Activated CD4-positive, alpha-beta T cell treated with anti-CD3 and anti-CD28 coated beads for 4 hours (primary cell): ENCODE data around the gene RNF114.
"Not testable (repeated sequence)": the region's sequence is repeated elsewhere in the genome, so short reads cannot be mapped to it uniquely, and the experiment has no call there.

Source experiments
- DNase-seq, 2 donors: peaks; one replicate each; pipeline ENCODE4 v3.0.0-alpha.2; 2020

Gene RNF114

GRCh38 chr20:49936153-49937026, at the start of gene RNF114:
RNF114 (plus strand) TSS chr20:49936397; CDS start chr20:49936413, 16 bp downstream.
- DNase-seq = peak; percentile 91 to 93

- no peak for DNase-seq
Measured at GRCh38 chr20:49886571-49887213, 49.5 kb upstream of the RNF114 start.

GRCh38 chr20:49887251-49888211, 48.7 kb upstream of the RNF114 start:
- no peak for DNase-seq

GRCh38 chr20:49888212-49889000, 47.8 kb upstream of the RNF114 start:
- peak; percentile 26 to 47 for DNase-seq

GRCh38 chr20:49889001-49889934, 46.9 kb upstream of the RNF114 start:
- no peak for DNase-seq

- DNase-seq = peak in 1 of 2 donors; percentile 29
Measured at GRCh38 chr20:49889935-49890333, 46.3 kb upstream of the RNF114 start.

GRCh38 chr20:49890471-49891361, 45.5 kb upstream of the RNF114 start:
- no peak for DNase-seq

- DNase-seq = no peak
Measured at GRCh38 chr20:49891476-49892110, 44.6 kb upstream of the RNF114 start.

GRCh38 chr20:49892260-49892659, 43.9 kb upstream of the RNF114 start:
- no peak for DNase-seq

- no peak for DNase-seq
Measured at GRCh38 chr20:49892817-49893216, 43.4 kb upstream of the RNF114 start.

- DNase-seq = peak in 1 of 2 donors; percentile 21
Measured at GRCh38 chr20:49893242-49894072, 42.7 kb upstream of the RNF114 start.

GRCh38 chr20:49894073-49894470, 42.1 kb upstream of the RNF114 start:
- no peak for DNase-seq

- not testable (repeated sequence) for DNase-seq
Measured at GRCh38 chr20:49895474-49896093, 40.6 kb upstream of the RNF114 start.

- DNase-seq = no peak
Measured at GRCh38 chr20:49896204-49896603, 40.0 kb upstream of the RNF114 start.

GRCh38 chr20:49899541-49900383, 36.4 kb upstream of the RNF114 start:
- DNase-seq = no peak

- no peak for DNase-seq
Measured at GRCh38 chr20:49901588-49901987, 34.6 kb upstream of the RNF114 start.
